SK-N-SH (cell line): ENCODE measurements around the gene ZNF865. TPM values are rescaled to one million over a fixed set of nuclear protein-coding genes. Genes with fewer than 3 reads are reported as not detected.

Experiments used
- CTCF ChIA-PET: fragments of 300-600, 350-600 bp; formaldehyde crosslinking; extraction: SDS; loops from one replicate; lab custom pipeline; 2021; lab: Yijun Ruan, JAX
- POLR2A ChIA-PET: fragments of 350-600 bp; sonication (Branson Sonifier 250); formaldehyde crosslinking; extraction: SDS; loops from one replicate; lab custom pipeline; 2020; ENCODE audit warnings: antibody characterized with exemption, inconsistent platforms; lab: Yijun Ruan, JAX
- DNase-seq: peaks from one replicate; pipeline ENCODE4 v3.0.0; 2012
- H2AFZ ChIP-seq: fragments of 200-600 bp; sonication (generic); 2 replicates; pipeline ENCODE4 v1.8.1; 2016; ENCODE audit warnings: antibody characterized with exemption, mild to moderate bottlenecking, low read depth
- H3F3A ChIP-seq: fragments of 200-600 bp; sonication (generic); replicated peaks from 2 replicates; pipeline ENCODE3; 2016; ENCODE audit warnings: antibody characterized with exemption, mild to moderate bottlenecking; ENCODE audit not compliant: insufficient read depth
- H3K27ac ChIP-seq, 2 experiments: fragments of 200-500 bp in 1 of 2; fragments of 200-600 bp in 1 of 2; sonication (Bioruptor generic) in 1 of 2; sonication (generic), shearing (Covaris generic) in 1 of 2; 2 replicates each; pipeline versions ENCODE4 v1.5.1 to v1.6.1; 2014 to 2016; ENCODE audit warnings: low read depth in 2 of 2, inconsistent platforms in 1 of 2, low read length in 1 of 2, mild to moderate bottlenecking in 1 of 2, mixed read lengths in 1 of 2
- H3K27me3 ChIP-seq: fragments of 200-600 bp; sonication (generic), shearing (Covaris generic); 2 replicates; pipeline ENCODE4 v1.6.1; 2016; ENCODE audit warnings: mixed run types; ENCODE audit not compliant: insufficient read depth
- H3K36me3 ChIP-seq, 2 experiments: fragments of 200-500 bp in 1 of 2; fragments of 200-600 bp in 1 of 2; sonication (Bioruptor generic) in 1 of 2; sonication (generic) in 1 of 2; replicated peaks in 1 of 2; 2 replicates each; pipeline versions ENCODE3 to v1.5.1; 2014 to 2016; ENCODE audit warnings: low read length in 1 of 2, mild to moderate bottlenecking in 1 of 2; ENCODE audit not compliant: insufficient read depth in 2 of 2, control insufficient read depth in 1 of 2
- H3K4me1 ChIP-seq, 2 experiments: fragments of 200-500 bp in 1 of 2; fragments of 200-600 bp in 1 of 2; sonication (Bioruptor generic) in 1 of 2; sonication (generic), shearing (Covaris generic) in 1 of 2; 2 replicates each; pipeline versions ENCODE4 v1.5.1 to v1.6.1; 2014 to 2016; ENCODE audit warnings: low read depth in 1 of 2, low read length in 1 of 2, mixed run types in 1 of 2; ENCODE audit not compliant: insufficient read depth in 2 of 2, control insufficient read depth in 1 of 2
- H3K4me2 ChIP-seq: fragments of 200-600 bp; sonication (generic), shearing (Covaris generic); 2 replicates; pipeline ENCODE4 v1.6.1; 2017; ENCODE audit warnings: mixed run types
- H3K4me3 ChIP-seq, 2 experiments: fragments of 200-500 bp in 1 of 2; fragments of 200-600 bp in 1 of 2; sonication (Bioruptor generic) in 1 of 2; sonication (generic), shearing (Covaris generic) in 1 of 2; 2 replicates each; pipeline versions ENCODE4 v1.5.1 to v1.8.1; 2014 to 2016; ENCODE audit warnings: low read depth in 2 of 2, inconsistent platforms in 1 of 2, low read length in 1 of 2, mild to moderate bottlenecking in 1 of 2, mixed read lengths in 1 of 2, moderate library complexity in 1 of 2
- H3K79me2 ChIP-seq: fragments of 200-600 bp; sonication (generic); 2 replicates; pipeline ENCODE4 v1.8.1; 2017; ENCODE audit warnings: mild to moderate bottlenecking; ENCODE audit not compliant: insufficient read depth
- H3K9ac ChIP-seq: fragments of 200-600 bp; sonication (generic); 2 replicates; pipeline ENCODE4 v1.6.1; 2017; ENCODE audit warnings: mixed run types
- H3K9me2 ChIP-seq: fragments of 200-600 bp; sonication (generic); 2 replicates; pipeline ENCODE4 v1.6.1; 2017; ENCODE audit warnings: mixed run types
- H3K9me3 ChIP-seq: fragments of 200-600 bp; sonication (generic); 2 replicates; pipeline ENCODE4 v1.6.1; 2017; ENCODE audit warnings: mixed run types, mild to moderate bottlenecking, moderate library complexity
- H4K20me1 ChIP-seq: fragments of 200-600 bp; sonication (generic); 2 replicates; pipeline ENCODE4 v1.6.1; 2017; ENCODE audit warnings: mild to moderate bottlenecking, mixed run types; ENCODE audit not compliant: insufficient read depth
- CHD2 ChIP-seq: fragments of 150-350 bp; IDR thresholded peaks from 2 replicates; pipeline ENCODE4 v1.6.1; 2018; ENCODE audit warnings: low read length; ENCODE audit not compliant: partially characterized antibody
- CTCF ChIP-seq: fragments of 200-600 bp; sonication (generic); IDR thresholded peaks from 2 replicates; pipeline ENCODE4 v1.6.1; 2017; ENCODE audit warnings: antibody characterized with exemption, mild to moderate bottlenecking, moderate library complexity
- EZH2phosphoT487 ChIP-seq: fragments of 200-600 bp; sonication (generic); IDR thresholded peaks from 2 replicates; pipeline ENCODE4 v1.6.1; 2017; ENCODE audit warnings: low read depth, mixed run types, mild to moderate bottlenecking, antibody characterized with exemption, moderate library complexity, borderline replicate concordance
- FOSL2 ChIP-seq: IDR thresholded peaks from 2 replicates; pipeline ENCODE4 v1.4.0; 2012; ENCODE audit warnings: low read depth, mild to moderate bottlenecking, moderate library complexity, borderline replicate concordance
- JUND ChIP-seq: IDR thresholded peaks from 2 replicates; pipeline ENCODE4 v1.4.0; 2012
- MXI1 ChIP-seq: IDR thresholded peaks from 2 replicates; pipeline ENCODE4 v1.6.1; 2012; ENCODE audit warnings: mild to moderate bottlenecking, low read depth, low read length, improper control_type of control experiment
- NRF1 ChIP-seq: IDR thresholded peaks from 2 replicates; pipeline ENCODE4 v1.6.1; 2012; ENCODE audit warnings: low read depth, mild to moderate bottlenecking, low read length
- POLR2AphosphoS5 ChIP-seq: IDR thresholded peaks from 2 replicates; pipeline ENCODE4 v1.6.1; 2012; ENCODE audit warnings: low read depth, low read length
- SIN3A ChIP-seq: IDR thresholded peaks from 2 replicates; pipeline ENCODE4 v1.6.1; 2012; ENCODE audit warnings: low read depth, mild to moderate bottlenecking, low read length, moderate library complexity, borderline replicate concordance
- SMC3 ChIP-seq: IDR thresholded peaks from 2 replicates; pipeline ENCODE4 v1.6.1; 2012; ENCODE audit warnings: low read depth, low read length, improper control_type of control experiment
- TAF1 ChIP-seq: IDR thresholded peaks from 2 replicates; pipeline ENCODE4 v1.6.1; 2012; ENCODE audit warnings: low read depth, mild to moderate bottlenecking, low read length, moderate library complexity, borderline replicate concordance
- TEAD4 ChIP-seq: IDR thresholded peaks from 2 replicates; pipeline ENCODE4 v1.4.0; 2012; ENCODE audit warnings: mild to moderate bottlenecking, borderline replicate concordance; ENCODE audit not compliant: insufficient read depth
- USF1 ChIP-seq: IDR thresholded peaks from 2 replicates; pipeline ENCODE4 v1.4.0; 2012; ENCODE audit warnings: low read depth, borderline replicate concordance
- YY1 ChIP-seq: IDR thresholded peaks from 2 replicates; pipeline ENCODE4 v1.4.0; 2012; ENCODE audit warnings: low read depth, mild to moderate bottlenecking
- WGBS: methylation state at CpG from one replicate; pipeline ENCODE4 v1.1.6; 2017; ENCODE audit warnings: low lambda C conversion rate; 5-methylcytosine and 5-hydroxymethylcytosine counted together
- polyA plus RNA-seq, 3 experiments: library from polyadenylated mRNA; depleted of rRNA; stranded (reverse); fragments of >200 nt; gene quantifications; 2 replicates each; pipeline ENCODE4 v1.2.3, GENCODE V29; 2012
- TF ChIP-seq, protein P1 (sequence below): IDR thresholded peaks from 2 replicates; pipeline ENCODE4 v1.4.0; 2012; ENCODE audit warnings: low read depth, borderline replicate concordance
- TF ChIP-seq, protein P2 (sequence below): IDR thresholded peaks from 2 replicates; pipeline ENCODE4 v1.4.0; 2012; ENCODE audit warnings: low read depth
- TF ChIP-seq, protein P3 (sequence below): IDR thresholded peaks from 2 replicates; pipeline ENCODE4; 2012

ZNF865 gene
- polyA plus RNA-seq, 1 of the 3 experiments (the other 2 are of a cell fraction) = 5.0 TPM

DNA sequence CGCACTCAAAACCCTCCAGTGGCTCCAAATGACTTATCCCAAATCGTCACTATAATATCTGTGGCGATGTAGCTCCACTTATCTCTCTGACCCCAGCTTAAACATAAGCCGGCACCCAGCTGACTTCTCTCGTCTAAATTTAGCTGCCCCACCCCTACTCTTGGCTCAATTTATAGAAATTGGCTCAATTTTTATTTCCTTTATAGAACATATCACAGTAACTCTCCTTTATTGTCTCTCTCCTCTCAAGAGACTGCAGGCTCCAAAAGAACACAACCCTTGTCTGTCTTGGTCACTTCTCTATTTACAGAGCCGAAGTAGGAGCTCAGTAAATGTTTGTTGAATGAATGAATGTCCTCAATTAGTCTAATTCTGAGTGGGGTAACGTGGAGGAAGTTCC, 18.1 kb downstream of the ZNF865 start:
- Histone ChIP-seq H3K9me3 (no peaks in the 10 kb centered on the region), H3K4me1 (peaks cover 0 to 2% of the 10 kb centered on the region in 2 experiments; a peak in 1 of 4 replicates), H2AFZ (no peak overlapping the region), H3F3A (peaks cover 12% of the 10 kb centered on the region), H3K9me2 (no peaks in the 10 kb centered on the region), H4K20me1 (no peaks in the 10 kb centered on the region), H3K27ac (no peak overlapping the region), H3K4me3 (peak overlapping the region; percentile 33 to 36; a peak in 2 of 4 replicates), H3K27me3 (no peaks in the 10 kb centered on the region), H3K4me2 (peak overlapping the region; percentile 29; the same call in 1 of the 2 replicates), H3K36me3 (peaks cover 0 to 3% of the 10 kb centered on the region in 2 experiments), H3K9ac (no peak overlapping the region), H3K79me2 (peaks cover 11% of the 10 kb centered on the region; the same call in 1 of the 2 replicates)
- ChIA-PET CTCF (interaction anchor here (0.7 to 4.7 kb wide), 6 partner anchors 10 to 322 kb away, joined by 3 to 30 read pairs (median 7); partner anchors contain the start of gene ZNF865), POLR2A (interaction anchor here (0.6 to 1.3 kb wide), 2 partner anchors 24 to 50 kb away, joined by 3 to 7 read pairs; partner anchors contain the start of genes FIZ1 and ZNF524)
- no peak for DNase-seq
- TF ChIP-seq USF1 (no peak), FOSL2 (no peak), TEAD4 (no peak), MXI1 (no peak), CTCF (no peak), JUND (no peak), SMC3 (no peak)
- 80% methylated on average over 7 of the region's 7 CpGs for WGBS

GRCh38 chr19:55624109-55625003, 18.9 kb downstream of the ZNF865 start, which contains the start of gene ZNF784:
TSS of gene ZNF784 (minus strand) at chr19:55624566. CDS start at chr19:55624561, 5 bp downstream.
- Histone ChIP-seq H3K36me3 (peaks cover 0 to 3% of the 10 kb centered on the region in 2 experiments), H3K4me1 (peaks cover 0 to 2% of the 10 kb centered on the region in 2 experiments; a peak in 1 of 4 replicates), H3K4me3 (peak within 1 kb of the TSS; percentile 52 to 74), H4K20me1 (no peaks in the 10 kb centered on the region), H3K27me3 (no peaks in the 10 kb centered on the region), H2AFZ (peak within 1 kb of the TSS; percentile 90), H3K9me2 (no peaks in the 10 kb centered on the region), H3K9ac (peak within 1 kb of the TSS; percentile 84), H3F3A (peaks cover 8% of the 10 kb centered on the region), H3K27ac (peak within 1 kb of the TSS; percentile 87 to 90), H3K79me2 (peaks cover 11% of the 10 kb centered on the region; the same call in 1 of the 2 replicates), H3K9me3 (no peaks in the 10 kb centered on the region), H3K4me2 (peak within 1 kb of the TSS; percentile 86)
- under 1% methylated on average over 32 of the region's 56 CpGs for WGBS
- DNase-seq = peak; percentile 97
- POLR2A ChIA-PET = interaction anchor here (0.6 to 1.6 kb wide), 10 partner anchors 13 to 371 kb away, joined by 3 to 7 read pairs (median 4); partner anchors contain the start of genes FIZ1, ZNF524 and ZNF628
- CTCF ChIA-PET = interaction anchor here (1.0 to 4.7 kb wide), 8 partner anchors 9 to 120 kb away, joined by 3 to 30 read pairs (median 5); partner anchors contain the start of gene ZNF865
- TF ChIP-seq, protein P1, sequence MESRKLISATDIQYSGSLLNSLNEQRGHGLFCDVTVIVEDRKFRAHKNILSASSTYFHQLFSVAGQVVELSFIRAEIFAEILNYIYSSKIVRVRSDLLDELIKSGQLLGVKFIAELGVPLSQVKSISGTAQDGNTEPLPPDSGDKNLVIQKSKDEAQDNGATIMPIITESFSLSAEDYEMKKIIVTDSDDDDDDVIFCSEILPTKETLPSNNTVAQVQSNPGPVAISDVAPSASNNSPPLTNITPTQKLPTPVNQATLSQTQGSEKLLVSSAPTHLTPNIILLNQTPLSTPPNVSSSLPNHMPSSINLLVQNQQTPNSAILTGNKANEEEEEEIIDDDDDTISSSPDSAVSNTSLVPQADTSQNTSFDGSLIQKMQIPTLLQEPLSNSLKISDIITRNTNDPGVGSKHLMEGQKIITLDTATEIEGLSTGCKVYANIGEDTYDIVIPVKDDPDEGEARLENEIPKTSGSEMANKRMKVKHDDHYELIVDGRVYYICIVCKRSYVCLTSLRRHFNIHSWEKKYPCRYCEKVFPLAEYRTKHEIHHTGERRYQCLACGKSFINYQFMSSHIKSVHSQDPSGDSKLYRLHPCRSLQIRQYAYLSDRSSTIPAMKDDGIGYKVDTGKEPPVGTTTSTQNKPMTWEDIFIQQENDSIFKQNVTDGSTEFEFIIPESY = no peak
- TF ChIP-seq YY1 (peak; percentile 94), TAF1 (peak; percentile 99), NRF1 (peak; percentile 74), SIN3A (peak; percentile 52; the same call in 1 of the 2 replicates), EZH2phosphoT487 (no peak), CHD2 (peak; percentile 55), POLR2AphosphoS5 (peak; percentile 84), TEAD4 (no peak)
- TF ChIP-seq, protein P2, sequence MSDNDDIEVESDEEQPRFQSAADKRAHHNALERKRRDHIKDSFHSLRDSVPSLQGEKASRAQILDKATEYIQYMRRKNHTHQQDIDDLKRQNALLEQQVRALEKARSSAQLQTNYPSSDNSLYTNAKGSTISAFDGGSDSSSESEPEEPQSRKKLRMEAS = peak; percentile 29; the same call in 1 of the 2 replicates
- TF ChIP-seq, protein P3, sequence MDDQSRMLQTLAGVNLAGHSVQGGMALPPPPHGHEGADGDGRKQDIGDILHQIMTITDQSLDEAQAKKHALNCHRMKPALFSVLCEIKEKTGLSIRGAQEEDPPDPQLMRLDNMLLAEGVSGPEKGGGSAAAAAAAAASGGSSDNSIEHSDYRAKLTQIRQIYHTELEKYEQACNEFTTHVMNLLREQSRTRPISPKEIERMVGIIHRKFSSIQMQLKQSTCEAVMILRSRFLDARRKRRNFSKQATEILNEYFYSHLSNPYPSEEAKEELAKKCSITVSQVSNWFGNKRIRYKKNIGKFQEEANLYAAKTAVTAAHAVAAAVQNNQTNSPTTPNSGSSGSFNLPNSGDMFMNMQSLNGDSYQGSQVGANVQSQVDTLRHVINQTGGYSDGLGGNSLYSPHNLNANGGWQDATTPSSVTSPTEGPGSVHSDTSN = 0 out of 2 replicates have a peak, but pooled peaks have one; percentile 3
